ENCODE results near the gene NID2.

The NID2 gene

GRCh38 chr14:52025310-52025709, 43.5 kb downstream of the NID2 start:
- no peak for DNase-seq (ENCODE audit: low read depth in 3 of 3)

GRCh38 chr14:52023518-52023917, 45.3 kb downstream of the NID2 start:
- DNase-seq (ENCODE audit: low read depth in 3 of 3): no peak

- no peak for DNase-seq (ENCODE audit: low read depth in 3 of 3)
Observed at GRCh38 chr14:52021957-52022600, 46.8 kb downstream of the NID2 start.

GRCh38 chr14:52020866-52021717, 47.8 kb downstream of the NID2 start:
- DNase-seq (ENCODE audit: low read depth in 3 of 3): no peak

- DNase-seq (ENCODE audit: low read depth in 3 of 3): no peak
Observed at GRCh38 chr14:52020161-52020714, 48.6 kb downstream of the NID2 start.

- no peak for DNase-seq (ENCODE audit: low read depth in 3 of 3)
Observed at GRCh38 chr14:52018970-52019369, 49.9 kb downstream of the NID2 start.

- no peak for DNase-seq (ENCODE audit: low read depth in 3 of 3)
Observed at GRCh38 chr14:52018252-52018651, 50.6 kb downstream of the NID2 start.

GRCh38 chr14:52015411-52016030, 53.3 kb downstream of the NID2 start:
- no peak for DNase-seq (ENCODE audit: low read depth in 3 of 3)

GRCh38 chr14:52014601-52015267, 54.1 kb downstream of the NID2 start:
- DNase-seq (ENCODE audit: low read depth in 3 of 3): no peak

- peak in 1 of 3 experiments; percentile 14 for DNase-seq (ENCODE audit: low read depth in 3 of 3)
Observed at GRCh38 chr14:52013984-52014600, 54.8 kb downstream of the NID2 start.

GRCh38 chr14:52012635-52013034, 56.2 kb downstream of the NID2 start:
- no peak for DNase-seq (ENCODE audit: low read depth in 3 of 3)

GRCh38 chr14:52011523-52011922, 57.3 kb downstream of the NID2 start:
- DNase-seq (ENCODE audit: low read depth in 3 of 3): no peak

GRCh38 chr14:52010173-52010693, 58.6 kb downstream of the NID2 start:
- no peak for DNase-seq (ENCODE audit: low read depth in 3 of 3)

GRCh38 chr14:52008136-52008535, 60.7 kb downstream of the NID2 start:
- no peak for DNase-seq (ENCODE audit: low read depth in 3 of 3)

- DNase-seq (ENCODE audit: low read depth in 3 of 3): no peak
Observed at GRCh38 chr14:52007637-52008036, 61.2 kb downstream of the NID2 start.

GRCh38 chr14:52007211-52007610, 61.6 kb downstream of the NID2 start:
- DNase-seq (ENCODE audit: low read depth in 3 of 3): no peak

- DNase-seq (ENCODE audit: low read depth in 3 of 3): no peak
Observed at GRCh38 chr14:52006361-52006760, 62.5 kb downstream of the NID2 start.

- no peak for DNase-seq (ENCODE audit: low read depth in 3 of 3)
Observed at GRCh38 chr14:52005625-52006024, 63.2 kb downstream of the NID2 start.

- DNase-seq (ENCODE audit: low read depth in 3 of 3): no peak
Observed at GRCh38 chr14:52003324-52003723, 65.5 kb downstream of the NID2 start.

GRCh38 chr14:52002542-52002941, 66.3 kb downstream of the NID2 start:
- no peak for DNase-seq (ENCODE audit: low read depth in 3 of 3)

- DNase-seq (ENCODE audit: low read depth in 3 of 3): no peak
Observed at GRCh38 chr14:52000696-52001095, 68.2 kb downstream of the NID2 start.
